CD4-positive, alpha-beta T cell treated with Interleukin-15 for 1 hour (primary cell): ENCODE measurements around the gene XRCC4.
"Not testable (repeated sequence)": the region's sequence is repeated elsewhere in the genome, so short reads cannot be mapped to it uniquely, and the experiment has no call there.

ENCODE experiments used
- DNase-seq: peaks from one replicate; pipeline ENCODE4 v3.0.0-alpha.2; 2020

The XRCC4 gene

GRCh38 chr5:83355482-83356014 is 278.2 kb downstream of the XRCC4 start:
- not testable (repeated sequence) for DNase-seq

DNA sequence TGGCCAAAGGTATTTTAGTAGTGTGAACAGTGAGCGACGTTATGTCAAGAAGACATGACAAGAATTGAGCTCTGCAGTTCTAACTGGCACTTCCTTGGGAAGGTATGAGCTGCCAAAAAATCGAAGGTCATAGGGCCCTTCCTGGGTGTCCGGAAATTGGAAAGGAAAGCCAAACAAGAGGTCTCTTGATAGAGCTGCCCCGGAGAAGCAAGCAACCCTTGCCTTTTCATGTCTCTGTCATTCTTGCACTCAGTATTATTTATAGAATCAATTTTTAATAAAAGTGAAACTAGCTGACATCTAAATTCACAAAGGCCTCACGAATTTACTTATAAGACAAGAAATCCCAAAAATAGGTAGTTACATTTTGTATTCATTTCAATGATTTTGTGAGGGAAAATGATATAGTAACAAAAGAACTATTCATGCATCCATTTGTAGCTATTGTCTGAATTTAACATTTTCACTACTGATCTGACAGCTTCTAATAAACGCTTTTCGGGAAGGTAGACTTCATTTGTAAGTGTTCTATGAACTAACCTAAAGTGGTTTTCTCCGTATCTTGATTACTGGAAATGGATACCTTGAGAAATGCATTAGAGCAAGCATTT is 280.4 kb downstream of the XRCC4 start:
- no peak for DNase-seq

DNA sequence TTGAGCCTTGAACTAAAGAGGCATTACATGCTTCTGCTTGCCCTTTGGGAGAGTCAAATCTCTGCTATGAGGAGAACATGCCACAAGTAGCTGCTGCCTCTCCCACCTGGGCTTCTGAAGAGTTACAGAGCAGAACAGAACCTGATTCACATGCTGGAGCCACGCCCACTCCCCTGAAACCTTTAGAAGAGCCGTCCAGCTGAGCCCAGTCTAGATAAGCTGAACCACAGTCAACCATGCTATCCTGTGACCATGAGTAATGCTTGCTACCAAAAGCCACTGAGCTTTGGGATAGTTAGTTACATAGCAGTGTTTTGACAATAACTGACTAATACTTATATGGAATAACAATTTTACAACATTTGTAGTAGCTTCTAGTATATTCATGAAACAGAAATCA is 283.2 kb downstream of the XRCC4 start:
- DNase-seq: no peak

DNA sequence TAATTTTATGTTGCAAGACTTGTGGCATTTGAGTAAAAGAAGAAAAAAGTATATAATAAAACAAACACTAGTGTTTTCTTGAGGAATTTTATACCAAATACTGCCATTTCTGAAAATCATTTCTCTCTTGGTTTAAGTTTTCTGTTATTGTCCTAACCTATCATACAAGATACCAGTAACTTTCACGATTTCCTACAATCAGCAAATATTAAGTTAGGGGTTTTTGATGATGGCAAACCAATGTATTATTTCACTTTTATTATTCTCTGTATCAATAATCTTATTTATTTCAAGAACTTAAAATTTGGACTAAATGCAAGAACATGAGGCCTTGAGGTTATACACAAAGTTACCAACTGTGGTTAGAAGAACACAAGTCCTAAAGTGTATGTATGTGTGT is 285.2 kb downstream of the XRCC4 start:
- DNase-seq: no peak

GRCh38 chr5:83363111-83363885 is 286.0 kb downstream of the XRCC4 start:
- no peak for DNase-seq

GRCh38 chr5:83363886-83364275 is 286.5 kb downstream of the XRCC4 start:
- no peak for DNase-seq

DNA sequence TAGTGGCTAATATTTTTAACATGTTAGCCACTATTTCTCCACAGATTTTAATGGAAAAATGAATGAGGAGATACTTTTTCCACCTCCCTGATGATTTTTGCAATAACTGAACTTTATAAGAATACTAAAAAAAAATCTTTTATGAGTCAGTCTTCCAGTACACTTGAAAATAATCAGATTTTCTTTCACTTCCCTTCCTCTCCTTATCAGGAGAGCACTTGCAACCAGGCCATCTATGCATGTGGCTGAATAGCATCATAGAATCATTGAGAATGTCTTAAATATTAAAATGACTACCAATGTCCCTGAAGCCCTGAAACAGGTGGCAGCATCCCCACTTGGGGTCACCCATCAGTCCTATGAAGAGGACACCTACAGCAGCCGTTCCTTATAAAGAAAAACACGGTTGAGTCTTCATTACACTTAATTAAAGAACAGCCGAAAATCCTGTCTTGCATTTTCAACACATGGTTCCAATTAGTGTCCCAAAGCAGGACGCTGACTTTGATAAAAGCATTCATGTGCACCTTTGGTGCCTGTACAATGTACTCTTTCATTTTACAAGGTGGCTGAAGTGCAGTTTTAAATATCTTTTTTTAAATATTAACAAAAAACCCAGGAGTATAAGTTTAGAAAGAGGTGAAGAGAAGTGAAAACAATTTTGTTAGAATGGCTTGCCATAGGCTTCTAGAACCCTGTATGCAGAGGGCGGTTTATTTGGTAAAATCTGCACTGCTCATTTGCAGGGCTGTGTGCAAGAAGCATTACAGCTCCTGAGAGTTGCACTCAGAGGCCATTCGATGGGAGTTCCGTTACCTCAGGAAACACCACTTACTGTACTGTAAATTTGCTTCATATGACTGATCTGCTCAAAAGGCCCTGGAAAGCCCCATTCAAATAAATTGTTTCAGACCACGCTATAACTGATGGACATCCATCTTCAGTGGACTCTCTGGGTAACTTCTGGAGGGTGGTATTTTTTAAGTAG is 287.3 kb downstream of the XRCC4 start:
- DNase-seq: no peak

GRCh38 chr5:83368319-83368718 is 291.0 kb downstream of the XRCC4 start:
- peak; percentile 75 for DNase-seq

- DNase-seq: no peak
Measured at GRCh38 chr5:83368835-83369234, 291.5 kb downstream of the XRCC4 start.

- no peak for DNase-seq
Measured at GRCh38 chr5:83370957-83371356, 293.6 kb downstream of the XRCC4 start.

DNA sequence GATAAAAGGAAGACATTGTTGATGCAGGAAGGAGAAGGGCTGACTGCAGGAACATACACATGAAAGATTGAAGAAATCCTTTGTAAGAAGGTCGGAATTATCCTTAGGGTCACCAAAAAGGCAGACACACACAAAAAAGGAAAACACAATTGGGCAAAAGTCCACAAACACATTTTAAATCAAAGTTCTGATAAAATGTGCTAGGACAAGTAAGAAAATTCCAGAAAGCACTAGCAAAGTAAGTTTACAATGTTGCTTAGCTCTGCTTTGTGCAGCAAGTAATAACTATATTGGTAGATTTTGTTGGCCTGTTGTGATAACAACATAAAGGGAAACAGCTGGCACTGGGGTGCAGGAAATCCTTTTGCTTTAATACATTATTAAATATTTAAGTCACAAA is 294.4 kb downstream of the XRCC4 start:
- DNase-seq: no peak

DNA sequence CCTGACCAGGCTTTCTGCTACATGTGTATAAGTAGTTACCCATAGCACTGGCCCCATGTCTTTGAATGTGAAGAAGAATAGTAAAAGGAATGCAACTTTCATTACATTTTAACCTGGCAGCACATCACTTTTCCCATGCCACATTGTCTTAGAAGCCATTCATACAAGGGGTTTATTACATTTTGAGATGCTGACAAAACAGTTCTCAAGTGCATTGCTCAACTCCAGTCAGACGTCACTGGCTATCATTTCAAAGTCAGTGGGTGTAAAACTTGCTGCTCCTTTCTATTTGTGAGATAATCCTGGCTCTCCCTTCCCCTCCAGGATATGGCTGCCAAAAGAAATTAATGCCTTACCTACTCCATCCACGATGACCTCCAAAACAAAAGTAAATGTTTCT is 297.2 kb downstream of the XRCC4 start:
- DNase-seq: no peak

- DNase-seq: no peak
Measured at GRCh38 chr5:83375049-83375745, 297.9 kb downstream of the XRCC4 start.

DNA sequence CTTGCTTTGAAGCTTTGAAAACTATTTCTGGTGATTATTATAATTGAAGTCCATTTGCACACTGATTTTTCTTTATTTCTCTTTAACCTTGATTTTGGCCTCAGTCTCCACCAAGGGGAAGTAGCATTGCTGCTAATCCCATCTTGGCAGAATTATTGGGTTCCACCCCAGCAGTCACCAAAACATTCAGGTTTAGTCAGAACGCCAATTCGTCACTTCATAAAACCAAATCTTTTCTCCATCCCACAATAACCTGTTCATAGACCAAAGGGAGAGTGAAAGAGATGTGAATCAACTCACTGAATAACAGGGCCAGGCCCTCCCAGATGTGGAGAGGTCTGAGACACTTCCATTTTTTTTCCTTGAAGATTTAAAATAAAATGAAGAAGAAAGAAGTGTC is 299.1 kb downstream of the XRCC4 start:
- no peak for DNase-seq

- no peak for DNase-seq
Measured at GRCh38 chr5:83377131-83377865, 300.0 kb downstream of the XRCC4 start.

- no peak for DNase-seq
Measured at GRCh38 chr5:83378624-83379289, 301.4 kb downstream of the XRCC4 start.

GRCh38 chr5:83385812-83386211 is 308.5 kb downstream of the XRCC4 start:
- DNase-seq: no peak

- no peak for DNase-seq
Measured at GRCh38 chr5:83387041-83387440, 309.7 kb downstream of the XRCC4 start.

GRCh38 chr5:83388608-83389007 is 311.3 kb downstream of the XRCC4 start:
- DNase-seq: no peak

DNA sequence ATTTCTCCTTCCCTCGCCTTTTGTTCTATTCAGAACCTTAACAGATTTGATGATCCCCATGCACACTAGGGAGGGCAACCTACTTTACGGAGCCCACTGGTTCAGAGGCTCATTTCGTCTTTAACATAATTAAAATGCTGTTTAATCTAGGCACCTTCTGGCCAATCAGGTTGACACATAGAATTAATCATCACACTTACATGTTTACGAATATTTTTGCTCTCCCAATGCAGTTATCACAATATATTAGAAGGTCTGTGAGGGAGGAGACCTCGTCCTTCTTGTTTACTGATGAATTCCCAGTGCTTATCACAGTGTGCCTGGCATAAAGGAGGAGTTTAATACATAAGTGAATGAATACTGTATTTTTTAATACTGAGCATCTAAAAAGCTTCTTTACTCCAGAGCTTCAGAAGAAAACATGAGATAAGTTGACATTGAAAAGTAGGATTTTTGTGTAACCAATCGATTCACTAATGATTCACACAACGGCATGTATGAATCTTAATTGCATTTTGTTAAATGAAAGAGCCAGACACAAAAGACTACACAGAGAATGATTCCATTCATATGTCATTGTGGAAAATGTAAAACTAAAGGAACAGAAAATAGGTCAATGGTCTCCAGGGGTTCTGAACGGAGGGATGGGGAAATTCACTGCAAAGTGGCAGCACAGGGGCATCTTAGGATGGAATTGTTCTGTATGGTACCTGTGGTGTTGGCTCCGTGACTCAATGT is 315.6 kb downstream of the XRCC4 start:
- DNase-seq: no peak

DNA sequence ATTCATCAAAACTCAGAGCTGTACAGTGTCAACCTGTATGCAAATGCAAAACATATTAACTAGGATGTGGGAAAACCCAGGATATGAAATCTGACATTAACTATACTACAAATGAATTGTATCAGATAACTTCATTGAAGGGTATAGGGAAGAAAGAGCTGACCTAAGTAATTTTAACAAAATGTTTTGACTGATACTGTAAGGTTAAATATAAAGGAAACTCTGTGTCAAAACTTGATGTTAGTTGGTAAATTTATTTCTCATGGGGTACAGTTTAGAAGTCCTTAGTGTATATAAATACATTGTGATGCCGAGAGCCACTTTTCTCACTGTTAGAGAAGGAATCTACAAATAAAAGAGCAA is 316.1 kb downstream of the XRCC4 start:
- DNase-seq: no peak
